ENCODE measurements around the gene HIVEP2. TPM values are rescaled to one million over a fixed set of nuclear protein-coding genes. Genes with fewer than 3 reads are reported as not detected.

The HIVEP2 gene
- total RNA-seq, 1 donor from 2014 or later, result 24.6 TPM

DNA sequence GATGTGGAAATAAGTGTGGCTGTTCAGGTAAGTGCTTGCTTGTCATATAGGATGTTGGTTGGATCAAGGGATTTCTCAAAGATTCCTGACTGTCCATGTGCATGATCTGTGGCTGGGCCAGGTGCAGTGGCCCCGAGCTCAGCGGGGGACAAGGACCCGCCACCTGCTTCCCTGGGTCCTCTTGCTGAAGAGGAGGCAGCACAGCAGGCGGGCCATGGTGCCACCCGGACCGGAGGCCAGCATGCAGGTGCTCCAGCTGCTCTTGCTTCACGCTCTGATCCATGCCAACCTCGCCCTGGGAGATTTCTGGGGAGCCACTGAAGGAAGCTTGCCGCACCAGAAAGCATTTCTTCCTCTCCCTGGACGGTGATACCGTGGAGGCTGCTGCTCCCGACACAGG, 173.8 kb downstream of the HIVEP2 start:
- no peaks in the 10 kb centered on the region for H3K27me3 ChIP-seq (ENCODE audit: control insufficient read depth, insufficient read depth, low read length)
- no peak for TF ChIP-seq CTCF (IDR thresholded peaks at IDR 0.05; ENCODE audit: insufficient read depth, low read length, poor library complexity, severe bottlenecking)
- H3K36me3 ChIP-seq (ENCODE audit: control insufficient read depth, insufficient read depth, low read length), result peaks cover 6% of the 10 kb centered on the region
- H3K4me3 ChIP-seq (ENCODE audit: low read depth, low read length), result no peak overlapping the region
- DNase-seq (ENCODE audit: low read depth), result no peak

DNA sequence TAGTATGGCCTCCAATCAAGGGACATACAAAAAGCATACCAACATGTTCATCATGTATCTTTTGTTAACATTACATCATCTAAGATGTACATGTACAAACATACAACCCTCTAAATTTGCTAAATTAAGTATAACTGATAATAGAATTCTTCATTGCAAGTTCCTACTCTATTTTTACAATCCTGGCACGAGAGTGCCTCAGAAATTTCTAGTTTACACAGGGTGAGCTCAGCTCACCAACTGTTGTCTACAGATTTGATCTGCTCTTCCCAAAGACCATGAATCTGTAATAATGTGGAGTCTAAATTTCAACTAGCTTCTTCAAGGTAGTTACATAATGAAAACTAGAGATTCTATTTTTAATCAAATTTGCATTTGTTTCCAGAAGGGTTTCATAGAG, 179.7 kb downstream of the HIVEP2 start:
- no peak overlapping the region for H3K4me3 ChIP-seq (ENCODE audit: low read depth, low read length)
- H3K36me3 ChIP-seq (ENCODE audit: control insufficient read depth, insufficient read depth, low read length), result peaks cover 3% of the 10 kb centered on the region
- no peak for DNase-seq (ENCODE audit: low read depth)
- no peaks in the 10 kb centered on the region for H3K27me3 ChIP-seq (ENCODE audit: control insufficient read depth, insufficient read depth, low read length)
- TF ChIP-seq CTCF (IDR thresholded peaks at IDR 0.05; ENCODE audit: insufficient read depth, low read length, poor library complexity, severe bottlenecking), result no peak

- no peaks in the 10 kb centered on the region for H3K36me3 ChIP-seq (ENCODE audit: control insufficient read depth, insufficient read depth, low read length)
- no peaks in the 10 kb centered on the region for H3K27me3 ChIP-seq (ENCODE audit: control insufficient read depth, insufficient read depth, low read length)
- H3K4me3 ChIP-seq (ENCODE audit: low read depth, low read length), result no peak overlapping the region
- no peak for DNase-seq (ENCODE audit: low read depth)
- TF ChIP-seq CTCF (IDR thresholded peaks at IDR 0.05; ENCODE audit: insufficient read depth, low read length, poor library complexity, severe bottlenecking), result no peak
Measured at GRCh38 chr6:142764311-142764710, 180.7 kb downstream of the HIVEP2 start.

- no peak for TF ChIP-seq CTCF (IDR thresholded peaks at IDR 0.05; ENCODE audit: insufficient read depth, low read length, poor library complexity, severe bottlenecking)
- peak; percentile 43 for DNase-seq (ENCODE audit: low read depth)
- H3K27me3 ChIP-seq (ENCODE audit: control insufficient read depth, insufficient read depth, low read length), result no peaks in the 10 kb centered on the region
- no peak overlapping the region for H3K4me3 ChIP-seq (ENCODE audit: low read depth, low read length)
- peaks cover 2% of the 10 kb centered on the region for H3K36me3 ChIP-seq (ENCODE audit: control insufficient read depth, insufficient read depth, low read length)
Measured at GRCh38 chr6:142763205-142763604, 181.8 kb downstream of the HIVEP2 start.

DNA sequence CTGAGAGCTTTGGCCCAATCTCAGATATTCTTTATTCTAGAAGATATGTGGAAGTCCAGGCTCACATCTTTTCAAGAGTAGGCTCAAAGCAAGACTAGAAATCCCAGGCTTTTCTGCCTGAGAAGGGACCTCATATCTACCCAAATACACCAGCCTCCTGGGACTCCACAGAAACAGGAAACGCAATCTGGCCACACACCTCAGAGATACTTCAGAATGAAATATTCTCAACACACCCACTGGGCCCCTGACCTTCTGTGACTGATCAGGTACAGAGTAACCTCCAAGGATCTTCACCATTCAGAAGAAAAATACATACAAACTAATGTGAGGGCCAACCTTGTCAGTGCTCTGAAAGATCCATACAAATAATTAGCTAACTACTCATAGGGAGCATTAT, 183.2 kb downstream of the HIVEP2 start:
- H3K36me3 ChIP-seq (ENCODE audit: control insufficient read depth, insufficient read depth, low read length), result peaks cover 3% of the 10 kb centered on the region

More for the DNA sequence above, 183.2 kb downstream of the HIVEP2 start:
- Histone ChIP-seq H3K4me3 (ENCODE audit: low read depth, low read length) (no peak overlapping the region), H3K27me3 (ENCODE audit: control insufficient read depth, insufficient read depth, low read length) (no peaks in the 10 kb centered on the region)
- DNase-seq (ENCODE audit: low read depth), result no peak
- no peak for TF ChIP-seq CTCF (IDR thresholded peaks at IDR 0.05; ENCODE audit: insufficient read depth, low read length, poor library complexity, severe bottlenecking)
